GM21576 (cell line): Measurements from ENCODE around the gene SEC63.
A peak's percentile ranks its signal among the peaks of the same experiment; 100 is the strongest.
"Not testable (repeated sequence)": the region's sequence is repeated elsewhere in the genome, so short reads cannot be mapped to it uniquely, and the experiment has no call there.

Source experiments
- ATAC-seq: cut with Tn5 transposase; IDR thresholded peaks from one replicate; pipeline ENCODE4 v1.9.1; 2021; ENCODE audit warnings: mild to moderate bottlenecking, moderate library complexity; ENCODE audit not compliant: unreplicated experiment

The SEC63 gene

GRCh38 chr6:107864226-107865127 lies 93.5 kb downstream of the SEC63 start:
- ATAC-seq = no peak

GRCh38 chr6:107862383-107862782 lies 95.6 kb downstream of the SEC63 start:
- no peak for ATAC-seq

- ATAC-seq = not testable (repeated sequence)
Measured at GRCh38 chr6:107860963-107861362, 97.0 kb downstream of the SEC63 start.

- not testable (repeated sequence) for ATAC-seq
Measured at GRCh38 chr6:107860144-107860543, 97.9 kb downstream of the SEC63 start.

DNA sequence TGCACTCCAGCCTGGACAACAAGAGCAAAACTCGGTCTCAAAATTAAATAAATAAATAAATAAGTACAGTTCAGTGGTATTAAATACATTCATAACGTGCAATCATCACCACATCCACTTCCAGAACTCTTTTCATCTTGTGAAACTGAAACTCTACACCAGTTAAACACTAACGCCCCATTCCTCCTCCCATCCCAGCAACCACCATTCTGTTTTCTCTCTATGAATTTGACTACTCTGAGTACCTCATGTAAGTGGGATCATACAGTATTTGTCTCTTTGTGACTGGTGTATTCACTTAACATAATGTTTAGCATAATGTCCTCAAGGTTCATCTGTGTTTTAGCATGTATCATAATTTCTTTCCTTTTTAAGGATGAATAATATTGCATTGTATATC lies 104.8 kb downstream of the SEC63 start:
- ATAC-seq = no peak

GRCh38 chr6:107849325-107849724 lies 108.7 kb downstream of the SEC63 start:
- no peak for ATAC-seq

- peak; percentile 80 for ATAC-seq
Measured at GRCh38 chr6:107847844-107848802, 109.9 kb downstream of the SEC63 start.

- ATAC-seq = no peak
Measured at GRCh38 chr6:107846262-107846795, 111.7 kb downstream of the SEC63 start.

DNA sequence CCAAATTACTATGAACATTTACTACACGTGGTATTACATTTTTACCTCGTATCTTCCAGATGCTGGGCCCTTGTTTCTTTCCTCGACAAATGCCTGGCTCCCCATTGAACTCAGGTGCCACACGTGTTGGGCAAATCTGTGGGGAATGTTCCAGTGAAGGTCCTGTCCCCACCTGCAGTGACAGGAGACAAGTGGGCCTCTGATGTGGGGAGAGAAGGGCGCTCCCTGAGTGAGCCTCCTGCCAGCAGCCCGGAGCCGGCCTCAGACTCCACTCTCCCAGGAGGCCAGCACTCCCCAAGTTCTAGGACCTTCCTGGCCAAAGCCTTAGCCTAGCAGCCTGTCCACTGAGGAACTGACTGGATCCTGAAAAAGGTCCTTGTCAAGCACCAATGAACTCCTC lies 112.2 kb downstream of the SEC63 start:
- ATAC-seq = no peak

DNA sequence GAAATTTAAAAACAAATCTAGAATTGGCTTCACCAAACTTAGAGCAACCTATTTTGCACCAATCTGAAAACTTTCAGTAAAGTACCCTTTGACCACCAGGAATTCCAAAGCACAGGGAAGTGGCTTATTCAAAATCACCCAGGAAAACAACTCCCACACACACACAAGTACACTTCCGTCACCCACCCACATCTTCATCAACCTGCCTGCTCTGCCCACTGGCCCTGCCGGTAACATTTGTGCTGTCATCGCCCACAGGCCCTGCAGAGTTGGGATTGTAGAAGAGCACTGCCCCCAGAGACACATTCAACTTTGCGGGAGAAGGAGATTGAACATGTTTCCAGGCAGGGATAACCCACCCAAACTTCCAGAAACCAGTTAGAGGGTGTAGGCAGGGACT lies 114.6 kb downstream of the SEC63 start:
- no peak for ATAC-seq

GRCh38 chr6:107841275-107841670 lies 116.7 kb downstream of the SEC63 start:
- ATAC-seq = no peak

DNA sequence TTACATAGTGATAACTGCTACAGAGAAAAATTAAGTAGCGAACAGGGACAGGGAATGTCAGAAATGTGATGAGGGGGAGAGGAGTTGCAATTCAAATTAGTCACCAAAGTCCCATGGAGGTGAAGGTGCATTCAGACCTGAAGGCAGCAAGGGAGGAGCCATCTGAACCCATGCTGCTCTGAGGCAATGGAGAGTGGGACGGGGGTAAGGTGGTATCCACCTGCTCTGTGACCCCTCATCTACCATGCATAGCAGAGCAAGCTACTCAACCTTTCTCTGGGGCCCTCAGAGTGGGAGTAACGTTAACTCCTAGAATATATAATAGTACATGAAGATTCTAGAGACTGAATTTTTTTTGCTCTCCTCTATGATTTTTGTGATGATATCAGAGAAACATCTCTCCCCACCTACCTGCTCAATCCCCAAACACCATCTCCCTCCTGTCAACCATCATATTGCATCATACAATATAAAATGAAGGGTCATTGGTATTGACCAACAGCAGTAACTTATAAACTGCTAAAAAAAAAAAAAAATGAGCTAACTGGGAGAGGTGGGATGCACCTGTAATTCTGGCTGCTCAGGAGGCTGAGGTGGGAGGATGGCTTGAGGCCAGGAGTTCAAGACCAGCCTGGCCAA lies 117.3 kb downstream of the SEC63 start:
- ATAC-seq = no peak

- no peak for ATAC-seq
Measured at GRCh38 chr6:107833136-107833535, 124.9 kb downstream of the SEC63 start.

GRCh38 chr6:107832151-107833056 lies 125.6 kb downstream of the SEC63 start:
- no peak for ATAC-seq

GRCh38 chr6:107830060-107830459 lies 127.9 kb downstream of the SEC63 start:
- ATAC-seq = no peak

DNA sequence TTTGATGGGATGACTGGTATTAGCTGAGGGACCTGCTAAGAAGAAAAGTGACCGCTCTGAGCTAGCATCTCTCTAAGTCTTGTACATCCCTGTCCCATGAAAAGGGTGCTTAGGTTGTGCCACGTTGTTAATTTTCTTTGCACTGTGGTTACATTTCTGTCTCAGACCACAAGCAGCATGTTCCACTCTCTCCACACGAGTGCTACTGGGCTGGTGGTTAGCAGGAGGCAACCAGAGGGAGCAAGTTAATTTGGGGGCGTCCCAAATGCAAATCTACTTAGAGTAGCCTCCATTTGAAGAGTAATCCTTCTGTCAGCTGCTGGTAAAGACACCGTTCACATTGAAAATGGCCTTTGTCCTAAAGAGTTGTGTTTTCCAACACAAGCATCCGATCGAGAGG lies 130.5 kb downstream of the SEC63 start:
- ATAC-seq = no peak

- no peak for ATAC-seq
Measured at GRCh38 chr6:107823047-107823557, 134.9 kb downstream of the SEC63 start.

DNA sequence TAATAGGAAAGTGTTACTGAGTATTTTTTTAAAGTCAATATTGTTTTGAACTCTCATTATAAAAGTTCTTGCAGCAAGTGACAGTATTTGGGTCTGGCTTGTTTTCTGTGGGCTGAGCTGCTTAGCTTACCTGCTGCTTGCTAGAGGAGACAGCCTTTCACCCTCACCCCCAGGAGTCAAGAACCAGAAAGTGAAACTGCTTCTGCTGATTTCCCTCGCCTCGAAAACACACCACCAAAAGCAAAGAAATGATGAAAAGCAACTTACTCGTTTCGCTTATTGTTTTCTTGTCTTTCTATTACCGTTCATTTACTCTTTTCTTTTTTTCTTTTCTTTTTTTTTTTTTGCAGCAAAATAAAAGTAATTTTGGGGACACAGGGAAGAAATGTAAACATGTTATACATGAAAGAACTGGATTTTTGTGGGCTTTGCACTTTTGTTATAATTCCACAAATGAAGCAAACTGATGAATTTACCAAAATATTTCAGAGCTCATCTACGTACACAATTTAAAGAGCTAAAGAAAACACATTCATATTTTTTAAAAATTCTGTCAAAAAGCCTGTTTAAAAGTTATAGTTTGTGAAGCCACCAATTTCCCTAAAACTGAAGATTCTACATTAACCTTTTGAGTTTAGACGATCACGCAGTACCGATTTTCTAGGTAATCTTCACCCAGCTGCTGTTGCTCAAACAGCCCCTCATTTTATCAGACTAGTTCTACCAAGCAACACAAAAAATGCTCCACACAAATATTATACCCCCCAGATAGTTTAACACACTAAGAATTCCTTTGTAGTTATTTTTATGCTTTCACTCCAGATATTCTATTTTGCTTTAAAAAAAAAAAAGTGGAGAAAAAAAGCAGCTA lies 135.6 kb downstream of the SEC63 start:
- ATAC-seq = peak; percentile 67

GRCh38 chr6:107821591-107821990 lies 136.4 kb downstream of the SEC63 start:
- no peak for ATAC-seq
